GM21529 (cell line): ENCODE measurements around the gene MTIF3.
"Not testable (repeated sequence)": the region's sequence is repeated elsewhere in the genome, so short reads cannot be mapped to it uniquely, and the experiment has no call there.

Source experiments
- ATAC-seq: cut with Tn5 transposase; IDR thresholded peaks from one replicate; pipeline ENCODE4 v1.9.1; 2021; ENCODE audit not compliant: unreplicated experiment

The MTIF3 gene

DNA sequence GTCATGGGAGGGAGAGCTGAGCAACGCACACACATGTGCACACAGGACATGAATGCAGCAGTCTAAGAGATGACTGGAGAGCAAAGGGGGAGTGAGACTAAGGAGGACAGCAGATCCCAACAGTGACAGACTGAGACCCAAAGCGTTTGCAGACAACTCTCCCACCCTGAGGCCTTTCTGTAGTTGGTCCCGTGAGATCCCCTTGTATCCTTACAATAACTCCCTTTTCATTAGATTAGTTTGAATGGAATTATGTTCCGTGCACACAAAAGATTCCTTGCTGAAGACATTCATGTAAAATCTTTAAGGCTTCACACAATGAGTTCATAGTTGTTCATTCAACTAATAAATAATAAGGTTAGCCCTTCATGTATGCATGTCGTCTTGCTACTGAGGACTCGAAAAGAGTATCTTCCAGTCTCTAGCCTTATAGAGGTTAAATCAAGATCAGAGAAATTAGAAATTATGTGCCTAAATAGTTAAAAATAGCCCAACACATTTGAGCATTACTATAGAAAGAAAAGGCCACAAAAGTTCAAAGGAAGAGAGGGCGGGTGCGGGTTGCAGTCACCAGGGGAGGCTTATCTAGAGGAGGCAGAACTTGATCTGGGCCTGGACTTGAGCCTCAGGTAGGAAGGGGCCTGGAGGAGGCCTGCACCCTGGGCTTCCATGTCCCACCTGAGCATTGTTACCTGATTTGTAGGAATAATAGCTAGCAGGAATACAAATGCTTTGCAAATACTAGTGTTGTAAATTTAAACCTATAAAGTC is 29.1 kb downstream of the MTIF3 start:
- ATAC-seq = no peak

DNA sequence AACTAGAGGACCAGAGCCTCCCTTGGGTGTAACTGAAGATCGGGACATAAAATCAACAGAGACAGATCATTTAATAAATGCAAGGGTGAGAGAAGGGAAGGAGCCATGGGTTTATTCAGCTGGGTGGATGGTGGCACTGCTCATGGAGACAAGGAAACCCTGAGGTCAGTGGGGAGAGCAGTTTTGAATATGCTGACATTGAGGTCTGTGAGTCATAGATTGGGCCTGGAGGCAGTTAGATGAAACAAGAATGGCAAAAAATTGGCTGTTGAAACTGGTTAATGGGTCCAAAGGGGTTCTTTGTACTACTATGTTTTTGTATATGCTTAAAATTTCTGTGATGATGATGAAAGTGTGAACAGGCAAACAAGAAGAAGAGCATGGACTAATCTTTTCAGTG is 31.0 kb downstream of the MTIF3 start:
- no peak for ATAC-seq

DNA sequence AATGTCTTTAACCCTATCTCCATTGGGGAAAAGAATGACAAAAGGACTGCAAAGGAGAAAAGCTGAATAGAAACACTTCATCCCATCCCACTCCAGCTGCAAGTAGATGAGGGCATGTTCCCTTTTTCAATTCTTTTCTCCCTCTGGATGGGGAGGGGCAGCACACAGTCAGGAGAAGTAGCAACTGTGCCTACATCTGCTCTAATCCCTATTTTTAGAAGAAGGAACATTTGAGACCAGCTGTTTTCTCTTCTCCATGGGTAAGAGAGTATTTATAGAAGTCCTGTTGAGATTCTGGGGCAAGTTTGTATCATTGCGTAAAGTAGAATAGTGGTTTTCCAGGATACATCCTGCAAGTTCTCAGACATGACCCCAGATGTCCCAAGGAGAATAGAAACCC is 35.2 kb downstream of the MTIF3 start:
- ATAC-seq = no peak

DNA sequence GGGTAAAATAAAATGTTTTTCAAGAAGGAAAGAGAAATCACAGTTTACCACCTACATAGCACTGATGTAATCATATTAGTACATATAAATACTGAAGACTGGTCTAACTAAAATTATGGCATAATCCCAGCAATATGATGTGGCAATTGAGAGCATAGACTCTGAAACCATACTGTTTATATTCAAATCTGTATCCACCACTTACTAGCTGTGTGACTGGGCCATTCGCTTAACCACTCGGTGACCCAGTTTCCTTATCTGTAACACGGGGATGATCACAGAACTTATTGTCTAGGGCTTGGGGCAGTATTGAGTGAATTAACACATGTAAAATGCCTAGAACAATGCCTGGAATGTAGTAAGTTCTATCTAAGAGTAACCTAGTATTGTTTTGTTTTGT is 39.0 kb downstream of the MTIF3 start:
- ATAC-seq = no peak

DNA sequence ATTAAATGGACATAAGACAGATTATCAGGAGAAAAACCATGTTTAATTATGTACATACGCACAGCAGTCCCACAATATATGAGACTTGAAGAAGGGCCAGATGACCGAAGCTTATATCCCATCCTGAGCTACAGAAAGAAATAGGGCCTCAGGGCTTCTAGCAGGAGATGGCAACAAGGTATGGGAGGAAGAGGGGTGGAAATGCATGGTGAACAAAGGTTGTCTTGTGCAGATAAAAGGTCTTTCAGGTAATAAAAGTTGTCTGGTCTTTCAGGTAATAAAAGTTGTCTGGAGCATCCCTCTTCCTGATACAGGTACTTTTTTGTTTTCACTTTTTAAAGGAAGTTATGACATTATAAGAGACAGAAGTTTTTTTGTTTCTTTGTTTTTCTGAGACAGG is 41.4 kb downstream of the MTIF3 start:
- no peak for ATAC-seq

DNA sequence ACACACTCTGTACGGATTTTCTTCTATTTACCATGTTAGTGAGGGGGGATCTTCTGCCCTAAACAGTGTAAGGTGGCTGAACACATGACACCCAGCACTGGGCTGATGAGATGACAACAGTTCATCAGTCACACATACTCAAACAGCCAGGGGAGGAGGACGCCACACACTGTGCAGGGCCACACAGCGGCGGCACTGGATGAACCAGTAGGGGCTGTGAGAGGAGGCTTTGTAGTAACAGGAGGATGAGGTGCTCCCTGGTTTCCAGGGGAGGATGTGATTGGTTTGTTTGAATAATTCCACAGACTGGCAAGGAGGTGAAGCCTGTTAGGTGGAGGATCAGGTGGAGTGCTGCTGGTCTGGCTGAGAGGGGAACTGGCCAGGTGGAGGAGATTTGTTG is 42.3 kb downstream of the MTIF3 start:
- no peak for ATAC-seq

DNA sequence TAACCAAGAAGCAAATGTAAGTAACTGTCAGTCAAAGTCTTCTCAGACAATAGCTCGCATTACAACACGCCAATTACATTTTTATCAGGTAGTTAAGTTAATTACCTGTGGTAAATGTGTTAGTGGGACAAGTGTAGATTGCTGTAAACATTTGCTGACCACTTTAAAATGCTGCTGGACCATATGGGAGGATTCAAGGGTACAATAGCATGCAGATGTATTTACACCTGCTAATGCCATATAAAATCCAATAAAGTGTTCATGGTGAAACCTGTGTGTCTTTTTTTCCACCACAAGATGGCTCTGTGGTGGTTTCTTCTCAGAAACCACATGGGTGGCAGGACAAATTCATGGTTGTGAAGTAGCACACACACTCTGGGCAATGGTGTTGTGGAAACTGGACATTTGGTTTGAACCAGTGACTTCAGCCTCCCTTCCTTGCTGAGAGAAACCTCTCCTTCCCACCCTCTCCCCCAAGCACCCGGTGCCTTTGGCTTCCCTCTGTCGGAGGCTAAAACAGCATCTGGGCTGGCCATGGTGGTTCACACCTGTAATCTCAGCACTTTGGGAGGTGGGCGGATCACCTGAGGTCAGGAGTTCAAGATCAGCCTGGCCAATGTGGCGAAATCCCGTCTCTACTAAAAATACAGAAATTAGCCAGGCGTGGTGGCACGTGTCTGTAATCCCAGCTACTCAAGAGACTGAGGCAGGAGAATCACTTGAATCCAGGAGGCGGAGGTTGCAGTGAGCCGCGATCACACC is 44.0 kb downstream of the MTIF3 start:
- ATAC-seq = no peak

DNA sequence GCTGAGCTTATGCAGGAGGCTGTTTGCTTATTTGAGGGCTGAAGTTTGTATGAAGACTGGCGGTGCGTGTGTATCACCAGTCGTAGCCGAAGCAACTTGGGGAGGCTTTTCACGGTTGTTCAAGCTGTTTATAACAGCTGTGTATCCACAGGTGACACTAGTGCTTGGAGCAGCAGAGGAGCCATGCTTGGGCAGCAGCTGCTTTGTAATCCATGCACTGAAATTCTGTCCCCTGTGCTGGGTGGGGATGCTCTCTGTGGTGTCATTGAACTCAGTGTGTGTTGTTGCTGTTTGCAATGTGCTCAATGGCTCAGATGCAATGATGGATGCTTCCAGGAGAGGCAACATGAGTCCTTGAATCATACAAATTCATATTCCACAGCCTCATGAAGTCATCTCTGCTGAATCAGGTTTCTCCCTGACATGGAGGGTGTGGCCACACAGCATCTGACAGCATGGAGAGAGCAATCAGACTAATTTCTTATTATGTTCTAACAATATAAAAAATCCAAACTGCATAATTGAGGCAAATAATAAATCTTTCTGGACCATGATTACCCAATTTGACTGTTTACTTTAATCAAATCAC is 44.7 kb downstream of the MTIF3 start:
- ATAC-seq = no peak

DNA sequence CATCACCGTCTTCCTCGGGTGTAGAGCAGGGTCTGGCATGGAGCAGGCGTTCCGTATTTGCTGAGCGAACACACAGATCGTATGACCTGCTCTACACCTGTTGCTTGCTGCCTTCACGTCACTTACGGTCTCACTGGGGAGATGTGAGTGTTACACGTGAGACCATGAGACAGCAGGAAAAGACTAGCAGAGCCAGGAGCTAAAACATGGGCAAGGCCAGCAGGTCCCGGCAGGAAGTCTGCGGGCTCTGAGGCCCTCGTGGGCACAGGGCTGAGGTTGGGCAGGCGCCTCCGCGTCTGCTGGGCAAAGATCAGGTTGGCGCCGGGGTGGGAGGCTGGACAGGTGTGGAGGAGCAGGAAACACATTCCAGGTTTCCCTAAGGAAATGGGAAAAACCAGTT is 45.7 kb downstream of the MTIF3 start:
- no peak for ATAC-seq

DNA sequence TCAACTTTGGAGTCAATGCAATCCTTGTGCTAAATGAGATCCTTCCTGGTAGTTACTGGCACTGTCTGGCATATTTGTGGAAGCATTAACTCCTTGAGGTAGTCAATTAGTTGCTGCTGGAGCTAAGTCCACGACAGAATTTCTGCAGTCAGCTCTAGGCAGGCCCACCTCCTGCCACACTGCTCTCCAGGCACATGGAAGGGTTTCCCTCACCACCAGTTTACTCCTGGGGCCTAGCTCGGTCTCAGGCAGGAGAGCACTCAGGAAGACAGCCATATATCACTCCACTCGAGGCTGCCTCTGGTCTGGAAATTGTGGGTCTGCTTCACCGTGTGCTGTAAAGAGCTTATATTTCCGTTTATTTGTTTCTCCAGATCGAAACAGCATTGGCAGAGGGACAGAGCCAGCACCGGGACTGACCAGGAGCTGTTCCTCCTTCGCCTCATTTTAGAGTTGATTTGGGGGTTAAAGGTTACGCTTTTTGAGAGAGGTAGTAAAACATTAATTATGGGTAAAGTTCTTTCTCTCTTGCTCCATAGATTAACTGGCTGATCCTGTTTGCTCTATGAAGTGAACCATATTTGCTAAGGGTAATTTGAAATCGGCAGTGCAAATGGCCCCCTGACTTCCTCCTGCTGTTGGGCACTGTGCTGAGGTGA is 46.5 kb downstream of the MTIF3 start:
- no peak for ATAC-seq

DNA sequence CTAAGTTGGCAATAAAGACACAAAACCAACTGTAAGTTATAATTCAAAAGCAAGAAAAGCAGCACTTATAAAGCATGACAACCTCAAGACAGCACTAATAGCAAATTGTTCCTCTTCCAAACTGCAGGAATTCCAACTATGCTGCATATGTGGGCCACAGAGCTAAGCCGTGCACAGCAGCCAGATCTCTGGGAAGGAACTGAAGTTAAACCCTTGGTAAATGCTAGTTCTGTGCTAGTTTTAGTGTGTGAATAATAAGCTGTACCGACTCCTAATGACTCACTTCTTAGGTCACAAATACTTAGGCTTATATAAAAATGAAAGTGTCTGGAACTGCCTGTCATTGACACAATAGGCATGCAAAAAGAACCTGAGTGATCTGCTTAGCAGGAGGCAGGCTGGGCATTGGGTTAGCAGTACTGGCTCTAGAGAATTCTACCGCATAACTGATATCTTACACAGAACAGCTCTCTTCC is 47.1 kb downstream of the MTIF3 start:
- no peak for ATAC-seq

DNA sequence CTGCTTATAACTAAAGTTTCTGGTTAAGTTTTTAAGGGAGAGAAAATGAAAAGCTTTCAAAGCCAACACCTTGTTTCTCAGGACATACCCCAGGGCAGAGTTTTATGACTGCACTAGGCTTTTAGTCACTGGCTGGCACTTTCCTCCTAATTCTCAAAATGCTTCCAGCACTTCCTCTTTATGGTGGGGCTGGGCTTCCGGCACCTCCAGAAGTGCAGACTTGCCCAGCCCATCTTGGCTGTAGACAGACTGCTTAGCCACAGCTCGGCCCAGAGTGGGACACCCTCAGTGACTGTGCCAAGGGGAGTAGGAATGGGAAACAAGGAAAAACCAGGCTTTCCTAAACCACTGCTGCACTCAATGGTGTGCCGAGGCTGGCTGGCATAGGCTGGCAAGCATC is 49.2 kb downstream of the MTIF3 start:
- ATAC-seq = no peak

DNA sequence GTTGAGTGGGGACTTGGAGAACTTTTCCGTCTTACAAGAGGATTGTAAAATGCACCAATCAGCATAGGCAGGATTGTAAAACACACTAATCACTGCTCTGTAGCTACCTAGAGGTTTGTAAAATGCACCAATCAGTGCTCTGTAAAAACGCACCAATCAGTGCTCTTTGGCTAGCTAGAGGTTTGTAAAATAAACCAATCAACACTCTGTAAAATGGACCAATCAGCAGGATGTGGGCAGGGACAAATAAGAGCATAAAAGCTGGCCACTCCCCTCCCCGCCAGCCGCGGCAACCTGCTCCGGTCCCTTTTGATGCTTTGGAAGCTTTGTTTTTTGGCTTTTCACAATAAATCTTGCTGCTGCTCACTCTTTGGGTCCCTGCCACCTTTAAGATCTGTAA is 50.0 kb downstream of the MTIF3 start:
- not testable (repeated sequence) for ATAC-seq

DNA sequence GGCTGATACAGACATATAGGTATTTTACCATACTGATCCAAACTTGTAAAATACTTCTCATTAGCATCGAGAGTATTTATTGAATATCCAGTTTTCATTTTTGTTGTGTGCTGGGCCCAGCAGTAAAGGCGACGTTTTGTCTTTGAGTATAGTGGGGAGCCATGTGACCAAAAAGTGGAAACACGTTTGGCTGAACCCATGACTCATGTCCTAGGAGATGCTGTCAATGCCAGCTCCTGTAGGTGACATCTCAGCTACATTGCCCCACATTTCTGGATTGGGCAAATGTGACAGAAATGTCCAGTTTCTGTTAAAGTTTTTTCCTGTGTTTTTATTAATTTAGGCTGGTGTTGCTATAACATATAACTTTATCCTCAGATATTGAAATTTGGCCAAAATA is 52.0 kb downstream of the MTIF3 start:
- no peak for ATAC-seq

DNA sequence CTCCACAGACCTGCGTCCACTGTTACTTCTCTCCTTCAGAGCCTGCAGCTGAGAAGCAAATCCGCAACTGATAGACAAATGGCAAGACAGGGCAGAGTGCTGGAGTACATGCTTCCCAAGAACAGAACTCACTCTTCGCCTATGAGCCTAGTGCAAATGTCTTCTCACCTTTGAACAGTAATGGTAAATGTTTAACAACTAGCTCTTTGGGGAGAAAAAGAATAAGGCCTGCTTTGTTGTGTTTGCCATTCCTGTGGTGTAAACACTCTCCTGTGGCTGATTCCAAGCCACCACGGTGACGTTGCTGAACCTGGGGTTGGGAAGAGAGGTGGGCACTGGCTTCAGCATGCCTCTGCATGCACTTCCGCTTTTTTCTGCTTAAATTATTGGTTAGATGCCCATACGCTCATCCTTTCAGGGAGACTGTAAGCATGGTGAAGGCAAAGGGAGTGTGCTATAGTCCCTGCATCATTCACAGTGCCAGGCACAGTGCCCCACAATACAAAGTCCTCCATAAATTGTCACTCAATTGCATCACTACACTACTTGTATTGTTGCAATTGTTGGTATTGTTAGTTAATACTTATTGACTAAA is 54.0 kb downstream of the MTIF3 start:
- no peak for ATAC-seq

DNA sequence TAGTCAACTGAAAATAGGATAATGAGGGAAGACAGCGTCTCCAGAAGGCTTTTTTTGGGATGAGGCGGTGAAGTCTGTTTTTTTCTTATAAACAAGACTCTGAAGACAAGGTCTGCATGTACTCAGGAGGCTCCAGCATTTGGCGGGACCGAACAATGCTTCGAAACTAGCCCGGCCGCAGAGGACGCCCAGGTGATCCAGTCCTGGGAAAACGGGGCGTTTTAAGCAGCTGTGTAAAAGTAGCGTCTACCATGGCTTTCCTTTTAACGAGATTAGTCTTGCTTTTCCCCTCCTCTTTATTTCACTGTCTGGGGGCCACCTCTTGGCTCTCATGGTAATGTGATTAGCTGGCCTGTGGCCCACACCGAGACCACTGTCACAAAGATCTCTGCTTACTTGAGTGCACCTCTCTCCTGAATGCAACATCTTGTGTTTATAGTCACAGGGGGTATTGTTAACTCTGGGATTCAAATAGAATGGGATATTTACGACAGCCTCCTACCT is 55.3 kb downstream of the MTIF3 start:
- no peak for ATAC-seq

DNA sequence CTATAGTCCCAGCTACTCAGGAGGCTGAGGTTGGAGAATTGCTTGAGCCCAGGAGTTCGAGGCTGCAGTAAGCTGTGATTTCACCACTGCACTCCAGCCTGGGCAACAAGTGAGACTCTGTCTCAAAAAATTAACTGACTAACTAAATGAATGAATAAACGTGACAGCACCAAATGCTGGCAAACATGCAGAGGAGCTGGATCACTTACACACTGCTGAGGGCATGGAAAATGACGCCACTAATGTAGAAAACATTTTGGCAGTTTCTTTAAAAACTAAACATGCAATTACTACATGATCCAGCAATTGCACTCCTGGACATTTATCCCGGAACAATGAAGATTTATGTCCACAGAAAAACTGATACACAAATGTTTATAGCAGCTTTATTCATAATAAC is 57.3 kb downstream of the MTIF3 start:
- ATAC-seq = no peak

DNA sequence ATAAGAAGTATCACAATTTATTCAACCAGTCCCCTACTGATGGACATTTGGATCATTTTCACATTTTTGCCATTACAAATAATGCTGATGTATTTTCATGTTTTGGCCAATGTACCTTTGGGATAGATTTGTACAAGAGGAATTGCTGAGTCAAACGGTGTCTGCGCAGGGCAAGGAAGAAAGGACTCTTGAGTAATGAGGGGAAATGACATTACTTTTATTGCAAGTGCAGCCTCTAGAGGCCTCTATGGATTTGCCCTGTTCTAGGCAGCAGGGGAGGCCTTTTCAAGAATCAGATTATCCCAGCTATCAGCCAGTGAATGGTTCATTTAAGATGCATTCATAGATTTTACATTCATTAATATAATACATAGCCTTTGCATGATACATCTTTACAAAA is 58.9 kb downstream of the MTIF3 start:
- ATAC-seq = no peak

DNA sequence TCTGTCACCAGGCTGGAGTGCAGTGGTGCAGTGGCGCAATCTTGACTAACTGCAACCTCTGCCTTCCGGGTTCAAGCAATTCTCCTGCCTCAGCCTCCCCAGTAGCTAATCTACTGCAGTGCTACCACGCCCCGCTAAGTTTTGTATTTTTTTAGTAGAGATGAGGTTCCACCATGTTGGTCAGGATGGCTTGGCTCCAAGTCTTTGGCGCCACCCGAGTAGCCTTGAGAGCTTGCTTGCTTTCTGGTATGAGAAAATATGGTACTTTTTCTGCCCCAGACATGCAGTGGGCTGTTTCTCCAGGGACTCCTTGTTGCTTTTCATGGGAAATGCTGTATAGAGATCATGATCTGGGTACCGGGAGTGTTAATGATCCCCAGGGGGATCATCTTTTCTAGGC is 60.5 kb downstream of the MTIF3 start:
- ATAC-seq = no peak

DNA sequence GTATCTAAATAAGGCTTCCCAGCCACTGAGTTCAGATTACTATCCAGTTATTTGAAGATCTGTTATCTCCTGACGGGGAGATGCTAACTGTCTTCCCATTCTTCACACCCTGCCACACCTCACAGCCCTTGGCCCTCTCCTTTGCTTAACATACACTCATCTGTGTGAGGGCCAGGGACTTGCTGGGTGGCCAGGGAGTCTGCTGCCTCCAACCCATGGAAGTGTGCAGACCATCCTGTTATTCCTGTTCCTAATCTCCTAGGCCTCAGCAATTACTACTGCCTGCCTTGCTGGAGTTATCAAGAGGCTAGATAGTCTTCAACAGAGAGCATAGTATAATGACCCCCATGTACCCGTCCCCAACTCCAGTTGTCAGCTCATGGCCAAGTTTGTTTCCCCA is 62.1 kb downstream of the MTIF3 start:
- no peak for ATAC-seq
